NB4 (cell line): ENCODE data around the gene ANKRD9.
"Not testable (repeated sequence)": the region's sequence is repeated elsewhere in the genome, so short reads cannot be mapped to it uniquely, and the experiment has no call there.

ENCODE experiments used
- DNase-seq: peaks from one replicate; pipeline ENCODE4 v3.0.0; 2010; ENCODE audit warnings: low read depth
- H3K4me3 ChIP-seq: one replicate; pipeline ENCODE4 v1.5.1; 2011; ENCODE audit warnings: mild to moderate bottlenecking, low read depth, low read length, moderate library complexity
- MYC ChIP-seq: IDR thresholded peaks from 2 replicates; pipeline ENCODE4 v1.6.1; 2011; ENCODE audit warnings: low read depth, low read length
- POLR2A ChIP-seq: IDR thresholded peaks from 2 replicates; pipeline ENCODE4 v1.6.1; 2011; ENCODE audit warnings: mild to moderate bottlenecking; ENCODE audit not compliant: insufficient read length; ENCODE audit errors: extremely low read depth
- TF ChIP-seq, protein P1 (sequence below): IDR thresholded peaks from one replicate; pipeline ENCODE4 v1.5.1; 2012; ENCODE audit warnings: low read depth, low read length
- TF ChIP-seq, protein P2 (sequence below): IDR thresholded peaks from 2 replicates; pipeline ENCODE4 v1.6.1; 2011; ENCODE audit warnings: low read depth, low read length

Gene ANKRD9

GRCh38 chr14:102544046-102544746, 34.6 kb upstream of the ANKRD9 start:
- TF ChIP-seq POLR2A (no peak), MYC (no peak)
- TF ChIP-seq, protein P1, sequence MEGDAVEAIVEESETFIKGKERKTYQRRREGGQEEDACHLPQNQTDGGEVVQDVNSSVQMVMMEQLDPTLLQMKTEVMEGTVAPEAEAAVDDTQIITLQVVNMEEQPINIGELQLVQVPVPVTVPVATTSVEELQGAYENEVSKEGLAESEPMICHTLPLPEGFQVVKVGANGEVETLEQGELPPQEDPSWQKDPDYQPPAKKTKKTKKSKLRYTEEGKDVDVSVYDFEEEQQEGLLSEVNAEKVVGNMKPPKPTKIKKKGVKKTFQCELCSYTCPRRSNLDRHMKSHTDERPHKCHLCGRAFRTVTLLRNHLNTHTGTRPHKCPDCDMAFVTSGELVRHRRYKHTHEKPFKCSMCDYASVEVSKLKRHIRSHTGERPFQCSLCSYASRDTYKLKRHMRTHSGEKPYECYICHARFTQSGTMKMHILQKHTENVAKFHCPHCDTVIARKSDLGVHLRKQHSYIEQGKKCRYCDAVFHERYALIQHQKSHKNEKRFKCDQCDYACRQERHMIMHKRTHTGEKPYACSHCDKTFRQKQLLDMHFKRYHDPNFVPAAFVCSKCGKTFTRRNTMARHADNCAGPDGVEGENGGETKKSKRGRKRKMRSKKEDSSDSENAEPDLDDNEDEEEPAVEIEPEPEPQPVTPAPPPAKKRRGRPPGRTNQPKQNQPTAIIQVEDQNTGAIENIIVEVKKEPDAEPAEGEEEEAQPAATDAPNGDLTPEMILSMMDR = no peak
- TF ChIP-seq, protein P2, sequence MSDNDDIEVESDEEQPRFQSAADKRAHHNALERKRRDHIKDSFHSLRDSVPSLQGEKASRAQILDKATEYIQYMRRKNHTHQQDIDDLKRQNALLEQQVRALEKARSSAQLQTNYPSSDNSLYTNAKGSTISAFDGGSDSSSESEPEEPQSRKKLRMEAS = no peak
- DNase-seq = no peak
- no peak overlapping the region for H3K4me3 ChIP-seq

DNA sequence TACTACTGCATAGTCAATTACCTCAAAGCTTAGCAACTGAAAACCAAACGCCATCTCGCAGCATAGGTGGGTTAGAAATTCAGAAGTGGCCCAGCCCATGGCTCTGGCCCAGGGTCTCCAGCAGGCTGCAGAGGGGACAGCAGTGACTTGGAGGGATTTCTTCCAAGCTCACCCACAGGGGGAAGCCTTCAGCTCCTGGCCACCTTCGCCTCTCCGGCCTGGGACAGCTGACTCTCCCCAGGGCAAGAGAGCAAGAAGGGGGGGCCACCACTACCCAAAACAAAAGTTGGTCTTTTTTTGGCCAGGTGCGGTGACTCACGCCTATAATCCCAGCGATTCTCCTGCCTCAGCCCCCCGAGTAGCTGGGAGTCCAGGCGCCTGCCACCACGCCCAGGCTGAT, 32.2 kb upstream of the ANKRD9 start:
- no peak for DNase-seq
- TF ChIP-seq POLR2A (no peak), MYC (no peak)
- no peak overlapping the region for H3K4me3 ChIP-seq

GRCh38 chr14:102541029-102541491, 31.5 kb upstream of the ANKRD9 start:
- H3K4me3 ChIP-seq, DNase-seq: not testable (repeated sequence)

GRCh38 chr14:102540315-102541028, 30.9 kb upstream of the ANKRD9 start:
- TF ChIP-seq, protein P2 = no peak
- TF ChIP-seq, protein P1 = no peak
- TF ChIP-seq POLR2A (no peak), MYC (no peak)
- DNase-seq = no peak

DNA sequence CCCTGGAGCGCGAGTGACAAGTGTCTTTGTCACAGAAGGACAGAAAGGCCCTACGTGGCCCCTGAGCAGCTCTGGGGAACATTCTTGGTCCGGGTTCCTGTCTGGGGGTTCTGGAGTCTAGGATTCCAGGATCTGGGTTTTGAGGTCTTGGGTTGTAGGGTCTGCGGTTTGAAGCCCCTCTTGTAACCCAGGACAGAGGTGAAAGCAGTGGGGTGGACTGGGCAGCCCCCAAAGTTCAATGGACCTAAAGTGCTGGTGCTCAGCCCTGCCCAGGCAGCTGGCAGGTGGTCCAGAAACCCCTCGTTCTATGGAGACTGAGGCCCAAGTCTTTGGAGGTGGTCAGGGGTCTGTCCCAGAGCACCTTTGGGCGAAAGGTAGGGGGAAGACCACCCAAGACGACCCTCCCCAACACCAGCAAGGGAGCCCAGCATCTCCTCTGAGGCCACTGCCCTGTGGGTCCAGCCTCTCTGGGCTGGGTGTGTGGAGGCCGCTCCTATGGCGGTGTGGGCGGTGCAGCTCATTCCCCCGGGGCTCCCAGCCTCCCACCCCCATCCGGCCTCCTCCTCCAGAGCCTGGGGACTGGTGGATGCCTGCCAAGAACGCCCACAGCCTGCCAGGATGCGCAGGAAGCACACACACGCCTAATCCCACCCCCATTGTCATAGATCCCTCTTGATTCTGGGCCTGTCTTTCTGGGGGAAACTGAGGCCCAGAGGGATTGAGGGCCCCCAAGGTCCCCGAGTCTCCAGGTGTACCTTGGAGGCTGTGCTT, 30.2 kb upstream of the ANKRD9 start:
- no peak overlapping the region for H3K4me3 ChIP-seq
- TF ChIP-seq, protein P1 = no peak
- TF ChIP-seq POLR2A (no peak), MYC (no peak)
- TF ChIP-seq, protein P2 = no peak
- peak; percentile 44 for DNase-seq

More at GRCh38 chr14:102540315-102541028, 30.9 kb upstream of the ANKRD9 start:
- H3K4me3 ChIP-seq = no peak overlapping the region

DNA sequence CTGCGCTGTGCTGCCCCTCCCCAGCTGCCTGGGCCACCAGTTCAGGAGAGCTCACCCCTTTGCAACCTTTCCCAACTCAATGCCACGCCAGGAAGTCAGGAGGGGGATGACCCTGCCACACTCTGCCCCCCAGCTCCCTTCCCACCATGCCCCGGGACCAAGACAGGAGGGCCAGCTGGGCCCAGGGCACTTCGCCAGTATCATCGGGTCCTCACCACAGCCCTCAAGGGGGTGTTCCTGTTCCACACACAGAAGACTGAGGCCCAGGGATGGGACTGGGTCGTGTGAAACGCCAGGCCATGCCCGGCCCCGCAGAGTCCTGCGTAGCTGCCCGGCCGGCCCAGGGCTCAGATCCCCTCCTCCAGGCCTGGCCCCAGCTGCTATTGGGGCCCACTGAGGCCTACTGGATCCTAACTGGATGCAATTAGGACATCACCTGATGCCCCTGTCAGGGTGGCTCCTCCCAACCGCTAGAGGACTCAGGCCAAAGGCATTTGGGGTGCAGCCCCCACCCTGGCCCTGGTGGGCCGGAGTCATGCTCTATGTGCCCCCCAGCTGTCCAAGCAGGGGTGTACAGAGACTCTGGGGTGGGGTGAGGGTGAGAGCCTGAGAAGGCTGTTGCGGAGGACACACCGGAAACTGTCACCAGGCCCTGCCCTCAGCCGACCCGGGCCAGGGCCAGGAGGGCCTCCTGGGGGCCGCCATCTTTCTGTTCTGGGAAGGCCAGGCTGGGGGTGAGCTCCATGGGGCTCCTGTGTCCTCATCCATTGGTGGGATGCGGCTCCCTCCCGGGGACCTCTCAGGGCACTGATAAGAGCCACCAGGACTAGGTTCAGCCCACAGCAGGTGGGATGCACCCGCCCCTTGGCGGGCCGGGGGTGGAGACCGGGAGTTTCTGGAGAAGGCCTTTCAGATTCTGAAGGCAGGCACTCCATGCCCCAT, 29.3 kb upstream of the ANKRD9 start:
- TF ChIP-seq, protein P2 = no peak
- TF ChIP-seq, protein P1 = no peak
- TF ChIP-seq MYC = no peak
- TF ChIP-seq POLR2A = no peak
- no peak for DNase-seq
- no peak overlapping the region for H3K4me3 ChIP-seq
